Neural cell (in vitro differentiated cells): ENCODE results near the gene CC2D1A.

ENCODE experiments used
- CTCF ChIP-seq: fragments of 450-650 bp; IDR thresholded peaks from 2 replicates; pipeline ENCODE4 v1.5.1; 2014; ENCODE audit warnings: antibody characterized with exemption, mild to moderate bottlenecking, moderate library complexity; ENCODE audit not compliant: poor library complexity, severe bottlenecking
- POLR2AphosphoS5 ChIP-seq: IDR thresholded peaks from 2 replicates; pipeline ENCODE4 v1.6.1; 2012
- RAD21 ChIP-seq: fragments of 450-650 bp; conservative IDR thresholded peaks from 2 replicates; pipeline ENCODE4 v1.6.1; 2014; ENCODE audit warnings: antibody characterized with exemption, mild to moderate bottlenecking, moderate library complexity
- TAF1 ChIP-seq: IDR thresholded peaks from 2 replicates; pipeline ENCODE4 v1.6.1; 2012; ENCODE audit warnings: low read depth

DNA sequence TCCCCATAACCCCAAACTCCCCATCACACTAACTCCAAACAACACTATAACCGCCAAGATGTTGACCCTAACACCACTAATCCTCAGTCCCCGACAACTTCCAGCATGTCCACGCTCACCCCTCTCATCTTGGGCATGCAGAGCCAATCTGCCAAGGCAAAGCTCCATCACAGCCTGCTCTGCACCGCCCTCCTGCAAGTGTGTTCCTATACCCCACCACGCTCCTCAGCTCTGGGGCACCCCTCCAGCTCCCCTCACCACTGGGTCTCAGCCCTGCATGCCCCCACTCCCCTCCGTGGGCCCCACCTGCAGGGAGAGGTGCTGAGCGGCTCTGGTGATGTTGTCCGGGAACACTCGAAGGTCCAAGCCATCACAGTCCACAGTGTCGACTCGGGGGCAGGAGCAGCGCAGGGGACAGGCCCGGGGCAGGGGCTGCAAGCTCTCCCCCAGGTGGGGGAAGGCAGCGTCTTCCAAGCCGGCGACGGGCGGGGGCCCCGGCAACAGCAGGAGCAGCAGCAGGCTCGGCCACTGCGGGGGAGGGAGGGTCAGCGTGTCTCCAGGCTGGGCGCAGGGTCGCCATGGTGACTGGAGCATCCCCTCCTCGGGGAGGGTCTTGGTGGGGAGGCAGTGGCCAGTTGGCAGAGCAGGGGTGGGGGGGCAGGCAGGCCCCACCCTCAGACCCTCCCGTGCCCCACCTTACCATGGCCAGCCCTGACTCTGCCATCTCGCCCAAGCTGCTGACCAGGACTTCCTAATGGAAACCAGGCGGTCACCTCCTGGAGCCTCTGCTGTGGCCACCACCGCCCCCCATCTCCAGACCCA lies 31.7 kb downstream of the CC2D1A start:
- TF ChIP-seq CTCF (no peak), POLR2AphosphoS5 (no peak), TAF1 (no peak), RAD21 (no peak)
